GM23248 (cell line): ENCODE data around the gene HOXC10. TPM values are rescaled to one million over a fixed set of nuclear protein-coding genes. Genes with fewer than 3 reads are reported as not detected.

Experiments
- DNase-seq: peaks from one replicate; pipeline ENCODE4 v3.0.0-alpha.2; 2015
- H2AFZ ChIP-seq: fragments of 200-600 bp; sonication (generic); 2 replicates; pipeline ENCODE4 v1.6.1; 2016; ENCODE audit warnings: antibody characterized with exemption
- H3F3A ChIP-seq: fragments of 200-600 bp; sonication (generic); 2 replicates; pipeline ENCODE4 v1.6.1; 2016; ENCODE audit warnings: mild to moderate bottlenecking, antibody characterized with exemption, mixed run types; ENCODE audit not compliant: insufficient read depth
- H3K27ac ChIP-seq: fragments of 200-600 bp; sonication (generic); 2 replicates; pipeline ENCODE4 v1.5.1; 2016; ENCODE audit warnings: mild to moderate bottlenecking
- H3K27me3 ChIP-seq: fragments of 200-600 bp; sonication (generic); replicated peaks from 2 replicates; pipeline ENCODE4 v1.6.1; 2016; ENCODE audit warnings: mild to moderate bottlenecking; ENCODE audit not compliant: insufficient read depth
- H3K36me3 ChIP-seq: fragments of 200-600 bp; sonication (generic); 2 replicates; pipeline ENCODE4 v1.6.1; 2016; ENCODE audit warnings: low read depth, mild to moderate bottlenecking
- H3K4me1 ChIP-seq: fragments of 200-600 bp; sonication (generic); 2 replicates; pipeline ENCODE4 v1.6.1; 2016; ENCODE audit warnings: mild to moderate bottlenecking; ENCODE audit not compliant: insufficient read depth
- H3K4me2 ChIP-seq: fragments of 200-600 bp; sonication (generic); one replicate; pipeline ENCODE4 v1.6.1; 2016; ENCODE audit warnings: mild to moderate bottlenecking; ENCODE audit not compliant: unreplicated experiment
- H3K4me3 ChIP-seq: fragments of 200-600 bp; sonication (generic); 2 replicates; pipeline ENCODE4 v1.5.1; 2016; ENCODE audit warnings: mild to moderate bottlenecking
- H3K79me2 ChIP-seq: fragments of 200-600 bp; sonication (generic); 2 replicates; pipeline ENCODE4 v1.6.1; 2016; ENCODE audit warnings: mild to moderate bottlenecking; ENCODE audit not compliant: insufficient read depth
- H3K9ac ChIP-seq: fragments of 200-600 bp; sonication (generic); 2 replicates; pipeline ENCODE4 v1.6.1; 2016; ENCODE audit warnings: mild to moderate bottlenecking
- H3K9me2 ChIP-seq: fragments of 200-600 bp; sonication (generic); 2 replicates; pipeline ENCODE4 v1.6.1; 2016; ENCODE audit warnings: mixed run types, mild to moderate bottlenecking, moderate library complexity; ENCODE audit not compliant: insufficient read depth
- H3K9me3 ChIP-seq: fragments of 200-600 bp; sonication (generic); one replicate; pipeline ENCODE4 v1.6.1; 2017; ENCODE audit warnings: low read depth
- H4K20me1 ChIP-seq: fragments of 200-600 bp; sonication (generic); 2 replicates; pipeline ENCODE4 v1.6.0; 2016; ENCODE audit not compliant: insufficient read depth
- EZH2 ChIP-seq: fragments of 200-600 bp; sonication (generic); IDR thresholded peaks from 2 replicates; pipeline ENCODE4 v1.6.1; 2018; ENCODE audit warnings: antibody characterized with exemption, mild to moderate bottlenecking; ENCODE audit not compliant: insufficient read depth, poor library complexity, severe bottlenecking
- EZH2phosphoT487 ChIP-seq: fragments of 200-600 bp; sonication (generic); IDR thresholded peaks from 2 replicates; pipeline ENCODE4 v1.6.1; 2018; ENCODE audit warnings: antibody characterized with exemption, moderate library complexity, mild to moderate bottlenecking, low read depth; ENCODE audit not compliant: insufficient read depth
- whole genome bisulfite sequencing, 2 experiments: methylation state at CpG; one replicate each; pipeline ENCODE4 v1.1.6; 2015 to 2017; ENCODE audit warnings: low lambda C conversion rate in 2 of 2, low coverage in 1 of 2; ENCODE audit errors: missing lambda C conversion rate in 2 of 2; 5-methylcytosine and 5-hydroxymethylcytosine counted together
- in situ Hi-C: fragments of 300-500 bp; cut with MboI; formaldehyde crosslinking; loops from 2 replicates; pipeline ENCODE4 v1.15.0; 2020
- polyA plus RNA-seq: library from polyadenylated mRNA; unstranded; fragments of >200 nt; fragmentation: Nextera tagmentation; extraction: Ambion mirVana; gene quantifications from 2 replicates; pipeline ENCODE4 v1.2.1, GENCODE V29; 2016
- total RNA-seq: library from RNA; depleted of rRNA; stranded (reverse); fragments of >200 nt; shearing (Covaris generic); gene quantifications from 2 replicates; pipeline ENCODE4 v1.2.3, GENCODE V29; 2014

HOXC10 gene
- total and polyA plus RNA-seq, 2 experiments from 2014 or later: not detected

GRCh38 chr12:54000116-54001114, 15.5 kb downstream of the HOXC10 start, which contains the start of gene HOXC9:
Gene HOXC9, plus strand, starts transcription at chr12:54000161. Its CDS starts 28 bp downstream, at chr12:54000189.
- H3F3A ChIP-seq: no peaks in the 10 kb centered on the region
- H3K27ac ChIP-seq: peak within 1 kb of the TSS; percentile 58
- in situ Hi-C loops: no loop called here
- peak within 1 kb of the TSS; percentile 98 for H3K9ac ChIP-seq
- peak; percentile 74 for DNase-seq
- WGBS, 2 experiments: 6 to 7% methylated on average over 66 to 87 of the region's 87 CpGs
- peaks cover 3% of the 10 kb centered on the region; the same call in 1 of the 2 replicates for H3K4me1 ChIP-seq
- peak within 1 kb of the TSS; percentile 100 for H2AFZ ChIP-seq
- H3K36me3 ChIP-seq: no peaks in the 10 kb centered on the region
- no peaks in the 10 kb centered on the region for H3K27me3 ChIP-seq
- peaks cover 9% of the 10 kb centered on the region; the same call in 1 of the 2 replicates for H3K79me2 ChIP-seq
- no peaks in the 10 kb centered on the region for H4K20me1 ChIP-seq
- no peaks in the 10 kb centered on the region for H3K9me3 ChIP-seq
- no peaks in the 10 kb centered on the region for H3K9me2 ChIP-seq
- H3K4me2 ChIP-seq: peak within 1 kb of the TSS; percentile 98
- peak within 1 kb of the TSS; percentile 96 for H3K4me3 ChIP-seq
- TF ChIP-seq EZH2: no peak
- no peak for TF ChIP-seq EZH2phosphoT487

GRCh38 chr12:54001283-54002187, 16.6 kb downstream of the HOXC10 start:
- Histone ChIP-seq H3K27me3 (no peaks in the 10 kb centered on the region), H3K27ac (no peak overlapping the region), H3K4me3 (no peak overlapping the region; the same call in 1 of the 2 replicates)

GRCh38 chr12:54002278-54002914, 17.4 kb downstream of the HOXC10 start:
- Histone ChIP-seq H3K79me2 (peaks cover 12% of the 10 kb centered on the region; the same call in 1 of the 2 replicates), H3K4me1 (peaks cover 3% of the 10 kb centered on the region; the same call in 1 of the 2 replicates), H3K9me2 (no peaks in the 10 kb centered on the region), H3K36me3 (no peaks in the 10 kb centered on the region), H3K9ac (no peak overlapping the region), H2AFZ (no peak overlapping the region), H3K4me3 (no peak overlapping the region), H3K27ac (no peak overlapping the region), H3F3A (peaks cover 2% of the 10 kb centered on the region; the same call in 1 of the 2 replicates), H3K9me3 (no peaks in the 10 kb centered on the region), H3K4me2 (no peak overlapping the region), H3K27me3 (no peaks in the 10 kb centered on the region), H4K20me1 (no peaks in the 10 kb centered on the region)
- 90% methylated on average over 19 of the region's 19 CpGs for WGBS, 2 experiments
- TF ChIP-seq EZH2 (no peak), EZH2phosphoT487 (no peak)
- in situ Hi-C loops: no loop called here
- no peak for DNase-seq

More at GRCh38 chr12:54001283-54002187, 16.6 kb downstream of the HOXC10 start:
- H3K79me2 ChIP-seq: peaks cover 9% of the 10 kb centered on the region; the same call in 1 of the 2 replicates
- H3K9me3 ChIP-seq: no peaks in the 10 kb centered on the region
- no peak overlapping the region for H2AFZ ChIP-seq
- H3K4me1 ChIP-seq: peaks cover 3% of the 10 kb centered on the region; the same call in 1 of the 2 replicates
- peak overlapping the region; percentile 98; the same call in 1 of the 2 replicates for H3K9ac ChIP-seq
- in situ Hi-C loops: no loop called here
- no peaks in the 10 kb centered on the region for H3F3A ChIP-seq
- peak overlapping the region; percentile 98 for H3K4me2 ChIP-seq
- no peaks in the 10 kb centered on the region for H3K36me3 ChIP-seq
- no peaks in the 10 kb centered on the region for H4K20me1 ChIP-seq
- no peaks in the 10 kb centered on the region for H3K9me2 ChIP-seq
- no peak for DNase-seq
- 90 to 91% methylated on average over 8 of the region's 8 CpGs for WGBS, 2 experiments
- TF ChIP-seq EZH2 (no peak), EZH2phosphoT487 (no peak)
